ENCODE results near the gene CRYGN.

The CRYGN gene

GRCh38 chr7:151425670-151426440, 14.1 kb downstream of the CRYGN start:
- DNase-seq: no peak

GRCh38 chr7:151424799-151425198, 15.1 kb downstream of the CRYGN start:
- no peak for DNase-seq

- no peak for DNase-seq
Observed at GRCh38 chr7:151423936-151424335, 16.0 kb downstream of the CRYGN start.

- no peak for DNase-seq
Observed at GRCh38 chr7:151423226-151423625, 16.7 kb downstream of the CRYGN start.

- no peak for DNase-seq
Observed at GRCh38 chr7:151422212-151422611, 17.7 kb downstream of the CRYGN start.

GRCh38 chr7:151420144-151420543, 19.8 kb downstream of the CRYGN start:
- DNase-seq: no peak

- no peak for DNase-seq
Observed at GRCh38 chr7:151416941-151417315, 23.0 kb downstream of the CRYGN start.

- no peak for DNase-seq
Observed at GRCh38 chr7:151416112-151416940, 23.6 kb downstream of the CRYGN start.

GRCh38 chr7:151415375-151416105, 24.4 kb downstream of the CRYGN start:
- DNase-seq: no peak

- no peak for DNase-seq
Observed at GRCh38 chr7:151413241-151413640, 26.7 kb downstream of the CRYGN start.

- DNase-seq: no peak
Observed at GRCh38 chr7:151412318-151412717, 27.6 kb downstream of the CRYGN start.

- DNase-seq: no peak
Observed at GRCh38 chr7:151411551-151411950, 28.4 kb downstream of the CRYGN start.

- no peak for DNase-seq
Observed at GRCh38 chr7:151410405-151411390, 29.2 kb downstream of the CRYGN start.

- DNase-seq: no peak
Observed at GRCh38 chr7:151409667-151410404, 30.1 kb downstream of the CRYGN start, which contains the start of gene WDR86. Gene WDR86, minus strand, starts transcription at chr7:151410038. Its CDS starts 449 bp downstream, at chr7:151409589.

- DNase-seq: no peak
Observed at GRCh38 chr7:151408839-151409666, 30.9 kb downstream of the CRYGN start.

GRCh38 chr7:151408498-151408838, 31.5 kb downstream of the CRYGN start:
- no peak for DNase-seq

- DNase-seq: no peak
Observed at GRCh38 chr7:151406886-151407583, 32.9 kb downstream of the CRYGN start.

- DNase-seq: no peak
Observed at GRCh38 chr7:151406051-151406875, 33.7 kb downstream of the CRYGN start.

- DNase-seq: no peak
Observed at GRCh38 chr7:151405588-151405987, 34.4 kb downstream of the CRYGN start.
